K562 (cell line): ENCODE measurements around the gene SIRPB2. TPM values are rescaled to one million over a fixed set of nuclear protein-coding genes. Genes with fewer than 3 reads are reported as not detected.

Source experiments
- AFF1 ChIP-seq, 2 experiments: fragments of 450-650 bp; IDR thresholded peaks; 2 replicates each; pipeline ENCODE4 v1.6.1; 2018; ENCODE audit warnings: mild to moderate bottlenecking in 2 of 2, low read depth in 1 of 2; ENCODE audit not compliant: partially characterized antibody in 2 of 2
- ARID2 ChIP-seq: fragments of 450-650 bp; IDR thresholded peaks from 2 replicates; pipeline ENCODE4 v1.6.1; 2017; ENCODE audit warnings: antibody characterized with exemption, mild to moderate bottlenecking
- BDP1 ChIP-seq: IDR thresholded peaks from 3 replicates; pipeline ENCODE4 v1.6.1; 2011; ENCODE audit not compliant: insufficient read length, insufficient read depth
- CLOCK ChIP-seq: fragments of 250-450 bp; sonication (Bioruptor Pico); IDR thresholded peaks from 2 replicates; pipeline ENCODE4 v1.4.0; 2020; ENCODE audit warnings: mild to moderate bottlenecking, moderate library complexity, borderline replicate concordance
- EGR1 ChIP-seq: fragments of 450-650 bp; conservative IDR thresholded peaks from 2 replicates; pipeline ENCODE4 v1.6.1; 2017; ENCODE audit warnings: mild to moderate bottlenecking
- ILF3 ChIP-seq: fragments of 450-650 bp; IDR thresholded peaks from 2 replicates; pipeline ENCODE4 v1.6.1; 2018; ENCODE audit warnings: antibody characterized with exemption, mild to moderate bottlenecking, moderate library complexity, borderline replicate concordance
- POLR2A ChIP-seq: fragments of 450-650 bp; conservative IDR thresholded peaks from 2 replicates; pipeline ENCODE4 v1.6.1; 2016
- PPARD ChIP-seq: fragments of 250-450 bp; sonication (Bioruptor Pico); IDR thresholded peaks from 2 replicates; pipeline ENCODE4 v1.8.0; 2022; ENCODE audit warnings: inconsistent platforms, mild to moderate bottlenecking, moderate library complexity
- PRMT5 ChIP-seq: sonication (generic); formaldehyde crosslinking; IDR thresholded peaks from 2 replicates; pipeline ENCODE4 v1.5.0; 2020; ENCODE audit warnings: missing genetic modification reagents
- RBM39 ChIP-seq: fragments of 200-400 bp; formaldehyde crosslinking; optimal IDR thresholded peaks from 2 replicates; pipeline ENCODE3; 2018; ENCODE audit warnings: low read depth, low read length
- RFX7 ChIP-seq: fragments of 250-450 bp; sonication (Bioruptor Pico); IDR thresholded peaks from 2 replicates; pipeline ENCODE4 v1.5.1; 2021; ENCODE audit warnings: mild to moderate bottlenecking
- ZNF140 ChIP-seq: fragments of 250-450 bp; sonication (Bioruptor Pico); IDR thresholded peaks from 2 replicates; pipeline ENCODE4 v1.8.0; 2021; ENCODE audit warnings: moderate library complexity, mild to moderate bottlenecking, inconsistent platforms
- ZNF143 ChIP-seq: sonication (generic); formaldehyde crosslinking; IDR thresholded peaks from 2 replicates; pipeline ENCODE4 v1.9.0; 2022; ENCODE audit warnings: mild to moderate bottlenecking, missing genetic modification reagents
- polyA plus RNA-seq, 8 experiments: library from polyadenylated mRNA; depleted of rRNA in 4 of 8; stranded (reverse) in 5 of 8; unstranded in 3 of 8; fragments of >200 nt; fragmentation: Nextera tagmentation in 2 of 8; fragmentation: Illumina TruSeq in 1 of 8; extraction: Ambion mirVana in 2 of 8; extraction: Trizol in 1 of 8; gene quantifications; 2 replicates each; pipeline versions ENCODE4 v1.2.1 to v1.2.3, GENCODE V29; 2011 to 2014; ENCODE audit warnings: inconsistent platforms in 1 of 8, missing spikeins in 1 of 8
- total RNA-seq, 7 experiments: library from RNA; depleted of rRNA in 6 of 7; stranded (reverse); fragments of >200 nt in 6 of 7; fragmentation: Illumina TruSeq in 2 of 7; extraction: Trizol in 2 of 7; gene quantifications; 2 replicates each; pipeline versions ENCODE4 v1.2.1 to v1.2.3, GENCODE V29; 2011 to 2021; ENCODE audit warnings: low replicate concordance in 1 of 7
- TF ChIP-seq, protein P1 (sequence below): conservative IDR thresholded peaks from 2 replicates; pipeline ENCODE4 v1.6.1; 2011; ENCODE audit warnings: low read depth, mild to moderate bottlenecking, low read length; ENCODE audit not compliant: control insufficient read depth
- TF ChIP-seq, protein P2 (sequence below): sonication (generic); formaldehyde crosslinking; IDR thresholded peaks from 2 replicates; pipeline ENCODE4 v1.8.1; 2023; ENCODE audit warnings: mild to moderate bottlenecking, missing genetic modification reagents
- TF ChIP-seq, protein P3 (sequence below): sonication (generic); formaldehyde crosslinking; IDR thresholded peaks from 2 replicates; pipeline ENCODE4 v1.8.0; 2022; ENCODE audit warnings: mild to moderate bottlenecking, missing genetic modification reagents

The SIRPB2 gene
- total and polyA plus RNA-seq, 9 of the 15 experiments (the other 6 are each of a cell fraction or from before 2014, with no cell fraction given) = 0.07 TPM; not detected in 7

- TF ChIP-seq, protein P1, sequence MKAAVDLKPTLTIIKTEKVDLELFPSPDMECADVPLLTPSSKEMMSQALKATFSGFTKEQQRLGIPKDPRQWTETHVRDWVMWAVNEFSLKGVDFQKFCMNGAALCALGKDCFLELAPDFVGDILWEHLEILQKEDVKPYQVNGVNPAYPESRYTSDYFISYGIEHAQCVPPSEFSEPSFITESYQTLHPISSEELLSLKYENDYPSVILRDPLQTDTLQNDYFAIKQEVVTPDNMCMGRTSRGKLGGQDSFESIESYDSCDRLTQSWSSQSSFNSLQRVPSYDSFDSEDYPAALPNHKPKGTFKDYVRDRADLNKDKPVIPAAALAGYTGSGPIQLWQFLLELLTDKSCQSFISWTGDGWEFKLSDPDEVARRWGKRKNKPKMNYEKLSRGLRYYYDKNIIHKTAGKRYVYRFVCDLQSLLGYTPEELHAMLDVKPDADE = no peak
- TF ChIP-seq PPARD (CRISPR knock-in tag) = no peak
- no peak for TF ChIP-seq ZNF143
- TF ChIP-seq, protein P2, sequence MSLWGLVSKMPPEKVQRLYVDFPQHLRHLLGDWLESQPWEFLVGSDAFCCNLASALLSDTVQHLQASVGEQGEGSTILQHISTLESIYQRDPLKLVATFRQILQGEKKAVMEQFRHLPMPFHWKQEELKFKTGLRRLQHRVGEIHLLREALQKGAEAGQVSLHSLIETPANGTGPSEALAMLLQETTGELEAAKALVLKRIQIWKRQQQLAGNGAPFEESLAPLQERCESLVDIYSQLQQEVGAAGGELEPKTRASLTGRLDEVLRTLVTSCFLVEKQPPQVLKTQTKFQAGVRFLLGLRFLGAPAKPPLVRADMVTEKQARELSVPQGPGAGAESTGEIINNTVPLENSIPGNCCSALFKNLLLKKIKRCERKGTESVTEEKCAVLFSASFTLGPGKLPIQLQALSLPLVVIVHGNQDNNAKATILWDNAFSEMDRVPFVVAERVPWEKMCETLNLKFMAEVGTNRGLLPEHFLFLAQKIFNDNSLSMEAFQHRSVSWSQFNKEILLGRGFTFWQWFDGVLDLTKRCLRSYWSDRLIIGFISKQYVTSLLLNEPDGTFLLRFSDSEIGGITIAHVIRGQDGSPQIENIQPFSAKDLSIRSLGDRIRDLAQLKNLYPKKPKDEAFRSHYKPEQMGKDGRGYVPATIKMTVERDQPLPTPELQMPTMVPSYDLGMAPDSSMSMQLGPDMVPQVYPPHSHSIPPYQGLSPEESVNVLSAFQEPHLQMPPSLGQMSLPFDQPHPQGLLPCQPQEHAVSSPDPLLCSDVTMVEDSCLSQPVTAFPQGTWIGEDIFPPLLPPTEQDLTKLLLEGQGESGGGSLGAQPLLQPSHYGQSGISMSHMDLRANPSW = no peak
- TF ChIP-seq, protein P3, sequence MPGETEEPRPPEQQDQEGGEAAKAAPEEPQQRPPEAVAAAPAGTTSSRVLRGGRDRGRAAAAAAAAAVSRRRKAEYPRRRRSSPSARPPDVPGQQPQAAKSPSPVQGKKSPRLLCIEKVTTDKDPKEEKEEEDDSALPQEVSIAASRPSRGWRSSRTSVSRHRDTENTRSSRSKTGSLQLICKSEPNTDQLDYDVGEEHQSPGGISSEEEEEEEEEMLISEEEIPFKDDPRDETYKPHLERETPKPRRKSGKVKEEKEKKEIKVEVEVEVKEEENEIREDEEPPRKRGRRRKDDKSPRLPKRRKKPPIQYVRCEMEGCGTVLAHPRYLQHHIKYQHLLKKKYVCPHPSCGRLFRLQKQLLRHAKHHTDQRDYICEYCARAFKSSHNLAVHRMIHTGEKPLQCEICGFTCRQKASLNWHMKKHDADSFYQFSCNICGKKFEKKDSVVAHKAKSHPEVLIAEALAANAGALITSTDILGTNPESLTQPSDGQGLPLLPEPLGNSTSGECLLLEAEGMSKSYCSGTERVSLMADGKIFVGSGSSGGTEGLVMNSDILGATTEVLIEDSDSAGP = no peak
- TF ChIP-seq ILF3 = no peak
- no peak for TF ChIP-seq RFX7 (CRISPR knock-in tag)
- TF ChIP-seq CLOCK (CRISPR knock-in tag) = no peak
- no peak for TF ChIP-seq RBM39
- TF ChIP-seq EGR1 = no peak
- no peak for TF ChIP-seq POLR2A
- no peak for TF ChIP-seq BDP1
- TF ChIP-seq ZNF140 (CRISPR knock-in tag) = no peak
- TF ChIP-seq AFF1 (IDR thresholded peaks at IDR 0.05; ENCODE audit: low read depth in 1 of 2, partially characterized antibody in 2 of 2) = no peak
- TF ChIP-seq ARID2 = no peak
- no peak for TF ChIP-seq PRMT5 (CRISPR knock-in tag)
These were observed 56.5 kb downstream of the SIRPB2 start (continued) for GRCh38 chr20:1434571-1435336.
